SW480 (cell line): ENCODE results near the gene ERCC6.
A peak's percentile ranks its signal among the peaks of the same experiment; 100 is the strongest.

ENCODE experiments used
- DNase-seq: peaks from one replicate; pipeline ENCODE4 v3.0.0-alpha.2; 2016; ENCODE audit warnings: low spot score

ERCC6 gene

DNA sequence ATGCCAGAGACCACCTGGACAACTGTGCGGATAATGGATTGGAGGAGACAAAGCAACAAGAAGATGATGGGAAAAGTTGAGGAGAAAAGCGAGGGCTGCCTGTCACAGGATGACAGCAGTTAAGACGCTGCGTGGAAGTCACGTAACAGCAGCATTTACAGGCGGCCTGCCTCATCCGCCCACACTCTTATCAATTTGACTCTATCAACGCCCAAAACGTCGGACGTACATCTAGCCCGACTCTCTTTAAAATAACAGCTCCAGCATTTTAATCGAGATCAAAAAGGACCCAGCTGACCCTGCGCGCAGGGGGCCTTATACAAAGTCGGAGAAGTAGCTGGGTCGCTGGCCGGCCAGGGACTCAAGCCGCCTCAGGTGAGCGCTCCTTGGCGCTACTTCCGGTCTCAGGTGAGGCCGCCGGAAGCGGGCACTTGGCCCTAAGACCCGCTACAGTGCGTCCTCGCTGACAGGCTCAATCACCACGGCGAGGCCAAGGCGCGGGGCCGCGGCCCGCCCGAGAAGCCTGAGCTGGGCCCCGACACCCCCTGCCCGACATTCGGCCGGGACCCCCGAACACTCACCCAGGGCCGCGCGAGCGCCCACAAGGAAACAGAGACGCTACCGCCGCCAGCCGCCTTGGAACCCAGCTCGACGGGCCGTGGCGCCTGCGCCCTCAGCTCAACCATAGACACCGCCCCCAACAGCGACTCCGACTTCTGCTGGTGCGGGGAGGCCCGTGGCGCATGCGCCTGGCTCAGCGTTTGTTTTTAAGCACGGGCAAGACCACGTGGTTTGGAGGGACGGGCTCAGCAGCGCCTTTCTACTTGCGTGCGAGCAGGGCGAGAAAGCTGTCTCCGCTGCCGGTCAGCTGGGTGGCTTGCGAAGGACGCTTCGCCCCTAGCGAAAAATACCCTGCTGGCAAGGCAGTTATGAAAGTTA lies at the start of gene ERCC6:
Gene ERCC6, minus strand, starts transcription at position 741 of the 939 bp plus-strand sequence.
- peak; percentile 95 for DNase-seq

- DNase-seq = no peak
Measured at GRCh38 chr10:49587981-49588380, 49.1 kb upstream of the ERCC6 start.

DNA sequence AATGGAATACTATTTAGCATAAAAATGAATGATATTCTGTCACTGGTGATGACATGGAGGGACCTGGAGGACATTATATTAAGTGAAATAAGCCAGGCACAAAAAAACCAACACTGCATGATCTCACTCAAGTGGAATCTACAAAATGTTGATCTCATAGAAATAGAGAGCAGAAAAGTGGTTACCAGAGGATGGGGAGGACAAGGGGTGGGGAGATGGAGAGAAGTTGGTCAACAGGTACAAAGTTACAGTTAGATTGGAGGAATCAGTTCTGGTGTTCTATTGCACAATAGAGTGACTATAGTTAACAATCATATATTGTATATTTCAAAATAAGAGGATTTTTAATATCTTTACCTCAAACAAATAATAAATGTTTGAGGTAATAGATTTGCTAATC lies 46.5 kb upstream of the ERCC6 start:
- DNase-seq = no peak

DNA sequence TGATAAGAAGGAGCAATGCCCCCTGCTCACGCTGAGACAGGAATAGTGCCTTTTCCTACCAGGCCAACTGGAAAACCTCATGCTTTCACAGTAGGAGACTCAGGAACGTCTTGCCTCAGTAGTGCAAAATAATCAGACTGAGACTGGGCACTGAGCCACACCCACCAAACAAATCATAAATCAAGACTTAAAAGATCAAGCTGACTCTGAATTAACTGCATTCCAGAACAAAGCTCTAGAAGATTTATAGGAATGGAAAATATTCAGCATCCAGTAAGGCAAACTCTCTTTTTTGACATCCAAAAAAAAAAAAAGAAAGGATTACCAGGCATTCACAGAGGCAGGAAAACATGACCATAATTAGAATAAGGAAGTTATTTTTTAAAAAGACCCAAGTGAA lies 40.7 kb upstream of the ERCC6 start:
- no peak for DNase-seq

GRCh38 chr10:49578392-49578791 lies 39.5 kb upstream of the ERCC6 start:
- DNase-seq = no peak

DNA sequence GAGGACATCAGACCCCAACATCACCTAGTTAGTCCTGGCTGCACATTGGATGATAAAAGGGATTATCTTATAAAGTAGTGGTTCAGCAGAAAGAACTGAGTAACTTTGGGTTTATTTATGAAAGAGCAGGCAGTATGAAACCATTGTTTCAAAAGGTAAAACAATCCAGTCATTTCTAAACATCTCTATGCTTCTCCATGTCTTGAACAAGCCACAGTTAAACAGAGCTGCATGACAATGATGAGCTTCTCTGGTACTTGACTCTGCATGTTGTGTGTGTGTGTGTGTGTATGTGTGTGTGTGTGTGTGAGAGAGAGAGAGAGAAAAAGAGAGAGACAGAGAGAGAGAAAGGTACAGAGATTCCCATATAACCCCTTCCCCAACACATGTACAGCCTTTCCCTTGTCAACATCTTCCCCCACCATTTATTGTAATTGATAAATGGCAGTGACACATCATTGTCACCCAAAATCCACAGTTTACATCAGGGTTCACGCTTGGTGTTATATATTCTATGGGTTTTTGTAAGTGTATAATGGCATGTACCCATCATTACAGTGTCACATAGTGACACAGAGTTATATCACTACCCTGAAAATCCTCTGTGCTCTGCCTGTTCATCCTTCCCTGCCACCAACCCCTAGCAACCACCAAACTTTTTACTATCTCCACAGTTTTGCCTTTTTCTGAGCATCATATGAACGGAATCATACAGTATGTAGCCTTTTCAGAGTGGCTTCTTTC lies 38.4 kb upstream of the ERCC6 start:
- no peak for DNase-seq

DNA sequence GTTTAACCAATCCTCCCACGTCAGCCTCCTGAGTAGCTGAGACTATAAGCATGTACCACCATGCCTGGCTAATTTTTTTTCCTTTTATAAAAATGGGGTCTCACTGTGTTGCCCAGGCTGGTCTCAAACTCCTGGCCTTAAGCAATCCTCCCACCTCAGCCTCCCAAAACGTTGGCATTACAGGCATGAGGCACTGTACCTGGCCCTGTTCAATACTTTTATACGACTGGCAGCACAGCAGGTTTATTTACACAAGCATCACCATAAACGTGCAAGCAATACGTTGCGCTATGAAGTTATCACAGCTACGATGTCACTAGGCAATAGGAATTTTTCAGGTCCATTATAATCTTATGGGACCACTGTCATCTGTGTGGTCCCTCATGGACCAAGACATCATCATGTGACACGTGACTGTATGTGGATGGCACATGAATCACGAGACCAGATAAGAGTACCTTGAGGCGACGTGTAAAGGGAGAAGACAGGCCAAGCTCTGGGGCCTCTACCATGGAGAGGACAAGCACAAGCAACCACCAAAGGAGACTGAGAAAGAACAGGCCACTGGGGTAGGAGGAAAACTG lies 36.7 kb upstream of the ERCC6 start:
- no peak for DNase-seq

DNA sequence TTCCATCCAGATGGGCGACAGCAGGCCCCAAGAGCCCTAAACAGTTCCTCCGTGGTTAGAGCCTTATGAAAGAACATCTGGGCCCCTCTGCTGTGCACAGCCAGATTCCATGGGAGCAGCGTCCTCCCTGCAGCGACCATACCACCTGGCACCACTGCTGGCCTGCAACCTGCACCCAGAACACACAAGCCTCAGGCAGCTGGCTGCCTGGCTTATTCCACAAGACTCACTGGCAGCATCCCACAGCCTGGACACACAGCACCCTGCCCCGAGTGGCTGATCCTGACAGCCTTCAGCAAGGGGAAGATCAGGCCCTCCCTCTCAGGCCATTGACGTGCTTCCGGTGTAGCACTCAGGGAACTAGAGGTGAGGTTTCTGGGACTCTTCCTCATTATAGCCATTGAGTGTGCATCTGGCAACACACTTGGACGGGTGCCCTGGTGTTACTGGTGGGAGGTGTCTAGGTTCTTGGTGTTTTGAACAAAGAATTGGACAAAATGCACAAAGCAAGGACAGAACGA lies 33.7 kb upstream of the ERCC6 start:
- no peak for DNase-seq

DNA sequence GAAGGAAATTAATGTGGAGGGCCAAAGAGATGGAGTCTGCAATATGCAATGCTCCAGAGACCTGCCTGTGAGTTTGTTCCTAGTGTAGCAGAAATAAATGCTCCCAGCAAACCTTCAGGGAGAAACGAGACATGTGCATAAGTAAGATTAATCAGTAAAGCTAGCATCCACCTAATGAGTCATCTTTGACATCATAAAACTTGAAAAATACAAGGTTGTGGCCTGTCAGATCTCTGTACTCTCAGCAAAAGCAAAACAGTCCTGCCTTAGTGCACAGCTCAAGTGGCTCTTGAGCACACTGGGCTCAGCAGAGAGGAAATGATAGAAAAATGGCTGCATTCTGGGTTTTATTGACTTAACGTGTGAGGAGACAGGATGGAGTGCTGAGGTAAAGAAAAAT lies 32.5 kb upstream of the ERCC6 start:
- peak; percentile 2 for DNase-seq

GRCh38 chr10:49569031-49569631 lies 30.2 kb upstream of the ERCC6 start:
- DNase-seq = no peak

DNA sequence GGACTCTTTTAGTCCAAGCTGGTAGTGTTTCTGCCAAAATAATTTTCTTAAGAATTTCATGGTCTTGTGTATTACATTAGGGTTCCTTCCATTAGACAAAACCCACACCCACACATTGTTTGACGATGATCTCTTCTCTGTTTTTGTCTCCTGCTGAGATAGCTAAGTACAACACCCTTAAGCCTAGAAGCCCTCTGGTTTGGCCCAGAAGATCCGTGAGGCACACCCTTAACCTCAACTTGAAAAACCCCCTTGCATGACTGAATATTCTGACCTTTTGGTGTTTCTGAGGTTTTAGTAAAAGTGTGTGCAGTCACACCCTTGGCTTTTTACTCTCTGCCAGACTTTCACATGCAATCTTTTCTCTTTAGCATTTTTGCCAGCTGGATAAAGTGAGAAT lies 29.3 kb upstream of the ERCC6 start:
- no peak for DNase-seq

GRCh38 chr10:49567810-49568209 lies 28.9 kb upstream of the ERCC6 start:
- DNase-seq = no peak

DNA sequence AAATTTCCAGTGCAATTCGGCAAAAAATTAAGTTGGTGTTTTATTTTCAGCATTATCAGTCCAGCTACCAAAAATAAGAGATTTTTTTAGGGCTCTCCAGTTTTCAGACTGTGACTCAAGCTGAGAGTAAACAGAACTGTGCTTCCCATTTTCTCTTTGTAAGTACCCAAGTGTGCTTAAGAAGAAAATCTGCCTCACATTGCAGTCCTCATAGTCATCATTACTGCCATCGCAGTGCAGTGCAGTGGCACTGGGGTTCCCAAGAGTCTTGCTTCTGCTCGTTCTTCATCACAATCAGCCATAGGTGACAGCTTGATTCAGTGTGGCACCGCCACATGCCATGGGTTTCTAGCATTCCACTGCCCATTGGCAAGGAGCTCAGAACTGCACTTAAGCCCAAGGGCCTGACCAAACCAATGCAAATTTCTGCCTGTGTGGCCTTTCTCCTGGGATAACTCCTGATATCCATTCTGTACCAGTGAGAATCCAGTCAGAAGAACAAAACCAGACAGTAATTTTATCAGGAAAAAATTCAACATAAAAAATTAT lies 25.6 kb upstream of the ERCC6 start:
- DNase-seq = no peak

DNA sequence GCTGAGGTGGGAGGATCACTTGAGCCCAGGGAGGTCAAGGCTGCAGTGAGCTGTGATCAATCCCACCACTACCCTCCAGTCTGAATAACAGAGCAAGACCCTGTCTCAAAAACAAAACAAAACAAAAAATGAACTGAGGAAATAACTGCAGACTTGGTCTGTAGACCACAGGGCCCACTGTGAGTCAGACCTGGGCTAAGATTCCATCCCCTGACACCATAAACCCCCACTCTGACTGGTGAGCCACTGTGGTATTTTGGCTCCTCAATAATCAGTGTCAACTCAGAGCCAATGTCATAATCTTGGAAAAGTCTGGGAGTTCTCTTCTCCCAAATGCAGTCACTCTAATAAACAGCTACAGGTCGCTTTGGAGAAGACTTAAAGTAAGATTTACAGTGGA lies 24.0 kb upstream of the ERCC6 start:
- no peak for DNase-seq

DNA sequence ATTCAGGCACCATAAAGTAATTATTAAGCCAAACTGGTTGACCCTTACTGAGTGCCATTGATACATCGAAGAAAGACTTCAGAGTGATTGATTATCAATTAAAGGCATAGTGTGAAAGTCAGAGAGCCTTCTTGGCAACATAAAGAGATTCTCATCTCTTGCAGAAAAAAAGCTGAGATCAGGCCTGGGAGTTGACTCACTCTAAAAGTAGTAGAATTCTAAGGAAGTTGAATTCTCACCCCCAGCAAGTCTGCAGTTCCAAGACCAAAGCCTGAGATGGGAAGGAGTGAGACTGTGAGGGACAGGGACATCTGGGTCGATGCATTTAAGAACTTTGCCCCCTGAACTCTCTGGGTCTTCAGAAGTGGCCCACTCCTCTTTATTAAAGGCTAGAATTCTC lies 21.6 kb upstream of the ERCC6 start:
- DNase-seq = no peak

GRCh38 chr10:49559476-49559875 lies 20.6 kb upstream of the ERCC6 start:
- DNase-seq = no peak

DNA sequence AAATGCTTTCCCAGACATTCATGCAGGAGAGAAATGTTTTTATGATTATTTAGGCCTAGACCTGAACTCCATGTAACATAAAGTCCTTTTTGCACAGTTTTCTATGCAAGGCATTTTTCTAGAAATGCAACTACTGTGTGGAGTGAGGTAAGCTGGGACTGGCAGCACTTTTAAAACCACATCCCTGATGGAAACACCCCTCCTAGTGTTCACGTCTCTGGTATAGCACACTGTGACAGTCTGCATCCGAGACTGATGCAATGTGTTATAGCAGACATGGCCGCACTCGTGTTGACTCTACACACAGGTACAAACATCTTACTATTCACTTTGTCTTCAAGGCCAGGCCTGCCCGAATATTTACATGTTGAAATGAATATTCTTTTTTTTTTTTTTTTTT lies 19.3 kb upstream of the ERCC6 start:
- no peak for DNase-seq

GRCh38 chr10:49557681-49558080 lies 18.8 kb upstream of the ERCC6 start:
- no peak for DNase-seq

DNA sequence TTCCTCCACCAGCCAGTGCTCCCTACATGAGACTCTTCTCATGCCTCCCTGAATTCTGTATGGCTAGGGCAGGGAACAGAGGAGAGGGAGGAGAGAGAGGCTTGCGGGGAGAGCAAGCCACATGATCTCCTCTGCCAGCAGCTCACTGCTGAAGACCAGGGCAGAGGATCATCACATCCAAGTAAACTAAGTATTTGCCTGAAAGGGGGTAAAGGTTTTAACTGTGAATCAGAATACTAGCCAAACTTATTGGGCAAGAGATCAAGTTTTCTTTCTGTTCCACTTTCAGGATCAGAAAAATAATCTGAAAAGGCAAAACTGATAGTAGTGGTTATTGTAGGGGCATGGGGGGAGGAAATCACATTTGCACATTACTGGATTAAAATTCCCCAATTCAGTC lies 17.8 kb upstream of the ERCC6 start:
- DNase-seq = no peak

- no peak for DNase-seq
Measured at GRCh38 chr10:49552277-49552676, 13.4 kb upstream of the ERCC6 start.

- no peak for DNase-seq
Measured at GRCh38 chr10:49550563-49550962, 11.6 kb upstream of the ERCC6 start.
